Brain microvascular endothelial cell (primary cell): ENCODE results near the gene ACP6.

Experiments
- DNase-seq: peaks from one replicate; pipeline ENCODE4 v3.0.0-alpha.2; 2020
- H3K27ac ChIP-seq: fragments of 250-450 bp; sonication (Bioruptor Pico); 2 replicates; pipeline ENCODE4 v1.5.1; 2020; ENCODE audit warnings: mild to moderate bottlenecking, moderate library complexity
- H3K27me3 ChIP-seq: fragments of 250-450 bp; sonication (Bioruptor Pico); replicated peaks from 2 replicates; pipeline ENCODE4 v1.5.1; 2020; ENCODE audit warnings: mild to moderate bottlenecking
- H3K36me3 ChIP-seq: fragments of 250-450 bp; sonication (Bioruptor Pico); replicated peaks from 2 replicates; pipeline ENCODE4 v1.5.1; 2020; ENCODE audit warnings: mild to moderate bottlenecking
- H3K4me3 ChIP-seq: 2 replicates; pipeline ENCODE4 v1.5.1; 2011; ENCODE audit warnings: low read depth, mild to moderate bottlenecking, control low read depth, low read length, moderate library complexity
- CTCF ChIP-seq: IDR thresholded peaks from 2 replicates; pipeline ENCODE4 v1.5.1; 2011; ENCODE audit warnings: low read depth, mild to moderate bottlenecking, moderate library complexity, low read length, control low read depth, inconsistent platforms; ENCODE audit errors: missing control alignments
- in situ Hi-C: cut with HindIII; loops from 2 replicates; pipeline ENCODE4 v1.10.0; 2017; ENCODE audit warnings: low sequenced_read_pairs, low pct_ligation_motif_present

The ACP6 gene

GRCh38 chr1:147611021-147611426 is 59.3 kb downstream of the ACP6 start:
- no peak for DNase-seq
- Histone ChIP-seq H3K27ac (no peak overlapping the region), H3K27me3 (no peaks in the 10 kb centered on the region), H3K4me3 (no peak overlapping the region), H3K36me3 (peaks cover 40% of the 10 kb centered on the region)
- TF ChIP-seq CTCF, result no peak
- in situ Hi-C loops, result no loop called here

- in situ Hi-C loops, result no loop called here
- Histone ChIP-seq H3K4me3 (no peak overlapping the region), H3K27ac (no peak overlapping the region), H3K36me3 (peaks cover 29% of the 10 kb centered on the region), H3K27me3 (no peaks in the 10 kb centered on the region)
- no peak for DNase-seq
- TF ChIP-seq CTCF, result no peak
These were observed 61.0 kb downstream of the ACP6 start for GRCh38 chr1:147609358-147609757.

DNA sequence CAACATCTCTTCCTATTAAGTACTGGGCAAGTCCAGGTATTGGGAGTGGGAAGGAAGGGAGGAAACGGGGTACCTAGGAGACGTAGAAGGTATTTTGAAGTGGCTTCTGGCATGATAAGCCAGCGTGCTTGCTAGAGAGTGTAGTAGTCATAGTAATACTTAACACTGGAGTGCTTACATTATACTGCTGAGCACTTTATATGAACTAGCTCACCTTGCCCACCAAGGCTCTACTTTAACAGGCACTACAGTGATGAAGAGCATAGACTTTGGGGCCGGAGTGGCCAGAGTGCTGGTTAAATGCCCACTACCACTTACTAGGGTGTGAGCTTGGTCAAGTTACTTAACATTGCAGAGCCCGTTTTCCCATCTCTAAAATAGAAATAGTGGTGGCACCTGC is 61.7 kb downstream of the ACP6 start:
- in situ Hi-C loops, result no loop called here
- no peak overlapping the region for H3K4me3 ChIP-seq
- no peak for TF ChIP-seq CTCF
- no peaks in the 10 kb centered on the region for H3K27me3 ChIP-seq
- H3K27ac ChIP-seq, result no peak overlapping the region
- no peak for DNase-seq
- peaks cover 21% of the 10 kb centered on the region for H3K36me3 ChIP-seq

GRCh38 chr1:147605591-147605990 is 64.7 kb downstream of the ACP6 start:
- in situ Hi-C loops, result no loop called here
- no peak overlapping the region for H3K4me3 ChIP-seq
- H3K27ac ChIP-seq, result no peak overlapping the region
- TF ChIP-seq CTCF, result no peak
- H3K36me3 ChIP-seq, result peaks cover 10% of the 10 kb centered on the region
- H3K27me3 ChIP-seq, result no peaks in the 10 kb centered on the region
- no peak for DNase-seq

DNA sequence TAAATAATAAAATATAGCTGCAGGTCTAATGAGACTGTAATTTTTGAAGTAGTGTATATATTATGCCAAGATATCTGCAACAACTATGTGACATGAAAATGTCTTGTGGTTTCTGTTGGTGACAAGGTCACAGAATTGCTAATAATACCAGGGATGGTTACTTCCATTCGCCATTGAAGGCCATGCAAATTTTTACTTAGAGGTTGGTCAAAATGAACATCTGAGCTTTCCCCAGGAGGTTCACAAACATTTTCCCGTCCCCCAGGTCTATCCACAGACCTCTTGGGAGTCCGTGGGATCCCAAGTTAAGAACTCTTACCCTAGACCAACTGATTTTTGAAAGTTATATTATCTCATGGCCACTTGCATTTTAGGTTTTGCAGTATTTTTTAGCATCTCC is 66.3 kb downstream of the ACP6 start:
- no peak for DNase-seq
- Histone ChIP-seq H3K27ac (no peak overlapping the region), H3K36me3 (peaks cover 10% of the 10 kb centered on the region), H3K4me3 (no peak overlapping the region), H3K27me3 (no peaks in the 10 kb centered on the region)
- in situ Hi-C loops, result no loop called here
- TF ChIP-seq CTCF, result no peak
